HG03521 (cell line): ENCODE results near the gene RHEB.

Experiments
- ATAC-seq: cut with Tn5 transposase; IDR thresholded peaks from one replicate; pipeline ENCODE4 v1.9.1; 2021; ENCODE audit warnings: mild to moderate bottlenecking, moderate library complexity; ENCODE audit not compliant: unreplicated experiment

Gene RHEB

DNA sequence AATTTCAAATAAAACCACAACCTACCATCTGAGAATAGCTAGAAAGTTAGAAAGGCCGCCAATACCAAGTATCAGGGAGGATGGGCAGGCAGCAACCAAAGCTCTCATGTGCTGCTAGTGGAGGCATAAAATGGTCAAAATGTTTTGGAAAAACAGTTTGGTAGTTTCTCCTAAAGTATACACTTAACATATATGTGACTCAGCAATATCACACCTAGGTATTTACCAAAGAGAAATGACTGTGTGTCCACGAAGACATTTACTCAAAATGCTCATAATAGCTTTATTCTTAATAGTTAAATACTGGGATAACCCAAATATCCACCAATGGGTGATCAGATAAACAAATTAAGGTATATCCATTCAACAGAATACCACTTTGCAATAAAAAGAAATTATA lies 14.3 kb downstream of the RHEB start:
- ATAC-seq: no peak

DNA sequence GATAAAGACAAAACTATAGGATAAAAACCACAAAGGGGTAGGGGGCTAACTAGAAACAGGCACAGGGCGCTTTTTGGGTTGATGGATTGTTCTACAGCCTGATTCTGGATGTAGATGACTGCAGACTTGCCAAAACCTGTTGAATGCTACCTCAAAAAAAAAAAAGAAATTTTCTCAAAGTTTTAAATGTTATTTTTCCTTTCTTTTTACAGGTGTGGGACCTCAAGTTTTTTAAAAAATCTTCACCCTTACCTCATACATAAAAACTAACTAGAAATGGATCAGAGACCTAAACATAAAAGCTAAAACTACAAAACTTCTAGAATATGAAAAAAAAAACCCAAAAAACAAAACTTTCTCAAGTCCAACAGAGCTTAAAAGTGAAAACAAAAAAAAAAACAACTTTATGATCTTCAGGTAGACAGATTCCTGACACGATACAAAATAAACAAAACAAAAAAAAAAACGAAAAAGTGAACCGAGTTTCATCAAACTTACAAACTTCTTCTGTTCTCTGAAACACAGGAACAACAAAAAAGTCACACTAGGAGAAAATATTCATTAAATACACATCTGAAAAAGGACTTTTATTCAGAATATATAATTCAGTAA lies 14.9 kb downstream of the RHEB start:
- ATAC-seq: no peak

DNA sequence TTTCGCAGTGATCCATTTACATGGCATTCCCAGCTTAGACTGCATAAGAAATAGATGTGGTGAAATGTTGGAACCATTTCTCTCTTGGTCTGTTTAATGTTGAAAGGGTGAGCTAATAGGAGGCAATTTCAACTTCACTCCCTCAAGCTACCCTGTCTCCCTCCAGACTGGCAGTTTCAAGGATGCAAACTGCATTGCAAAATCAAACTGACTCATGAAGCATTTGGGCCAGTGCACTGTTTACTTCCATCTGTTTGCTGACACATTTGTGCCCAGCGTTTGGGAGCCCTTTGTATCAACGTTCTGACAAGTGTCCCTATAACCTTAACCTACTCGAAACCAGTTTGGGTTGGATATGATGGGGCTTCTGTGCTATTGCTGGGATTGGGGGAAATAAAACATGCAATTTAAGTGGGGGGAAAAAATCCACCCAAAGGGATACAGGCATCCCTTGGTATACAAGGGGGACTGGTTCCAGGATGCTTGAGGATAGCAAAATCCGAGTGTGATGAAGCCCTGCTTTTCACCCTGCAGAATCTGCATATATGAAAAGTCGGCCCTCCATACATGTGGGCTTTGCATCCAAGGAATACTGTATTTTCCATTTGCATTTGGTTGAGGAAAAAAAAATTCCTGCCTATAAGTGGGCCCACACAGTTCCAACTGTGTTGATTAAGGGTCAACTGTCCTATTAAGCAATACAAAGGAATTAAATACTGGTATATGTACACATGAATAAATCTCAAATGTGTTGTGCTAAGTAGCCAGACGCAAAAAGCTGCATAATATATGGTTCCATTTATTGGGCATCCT lies 15.6 kb downstream of the RHEB start:
- ATAC-seq: no peak

DNA sequence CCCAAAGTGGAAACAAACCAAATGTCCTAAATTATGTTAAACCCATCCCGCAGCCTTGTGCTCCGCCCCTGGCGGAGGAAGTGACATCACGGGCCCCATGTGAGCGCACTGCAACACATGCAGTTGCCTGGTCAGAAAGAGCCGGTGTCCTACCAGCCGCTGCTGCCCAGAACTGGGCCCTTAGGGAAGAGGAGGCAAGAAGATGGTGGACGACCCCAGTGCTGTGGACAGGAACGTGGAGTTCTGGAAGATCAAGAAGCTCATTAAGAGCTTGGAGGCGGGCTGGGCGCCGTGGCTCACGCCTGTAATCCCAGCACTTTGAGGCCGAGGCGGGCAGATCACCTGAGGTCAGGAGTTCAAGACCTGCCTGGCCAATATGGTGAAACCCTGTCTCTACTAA lies 18.0 kb downstream of the RHEB start:
- ATAC-seq: no peak

DNA sequence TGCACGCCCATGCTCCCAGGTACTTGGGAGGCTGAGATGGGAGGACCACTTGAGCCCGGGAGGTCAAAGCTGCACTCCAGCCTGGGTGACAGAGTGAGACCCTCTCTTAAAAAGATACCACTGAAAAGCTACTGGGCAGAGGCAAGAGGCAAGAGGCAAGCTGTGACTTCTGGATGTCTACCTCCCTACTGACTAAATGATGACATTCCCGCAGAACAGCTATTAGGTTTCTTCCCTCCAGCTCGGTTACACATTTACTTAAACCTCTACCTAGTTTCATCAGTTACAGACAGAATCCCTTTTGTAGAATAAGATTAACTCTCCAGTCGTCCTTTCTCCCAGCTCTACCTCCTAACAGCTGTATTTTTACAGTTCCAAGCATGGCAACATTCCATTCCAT lies 21.2 kb downstream of the RHEB start:
- no peak for ATAC-seq

DNA sequence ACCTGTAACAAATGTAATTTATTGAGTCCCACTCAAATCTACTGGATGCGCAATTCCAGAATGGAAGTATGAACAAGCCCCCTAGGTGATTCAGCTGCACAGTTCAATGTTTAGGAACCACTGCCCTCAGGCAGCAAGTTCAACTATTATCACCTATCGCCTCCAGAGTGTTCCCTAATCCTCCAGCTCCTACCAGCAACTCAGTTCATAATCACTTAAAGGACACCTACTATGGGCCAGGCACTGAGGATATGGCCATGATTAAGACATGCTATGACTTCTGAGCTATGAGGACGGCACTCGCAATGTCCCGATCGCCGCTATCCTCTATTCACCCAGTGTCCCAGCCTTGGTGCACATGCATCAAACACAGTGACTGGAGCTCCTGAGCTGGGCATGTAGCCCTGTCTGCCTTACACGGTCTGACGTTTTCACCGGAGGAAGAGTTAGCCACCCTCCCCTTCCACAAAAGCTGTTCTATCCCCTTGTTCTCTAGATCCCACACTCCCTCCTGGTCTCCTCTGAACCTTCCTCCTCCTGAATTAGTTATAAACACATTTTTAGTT lies 22.3 kb downstream of the RHEB start:
- ATAC-seq: no peak

DNA sequence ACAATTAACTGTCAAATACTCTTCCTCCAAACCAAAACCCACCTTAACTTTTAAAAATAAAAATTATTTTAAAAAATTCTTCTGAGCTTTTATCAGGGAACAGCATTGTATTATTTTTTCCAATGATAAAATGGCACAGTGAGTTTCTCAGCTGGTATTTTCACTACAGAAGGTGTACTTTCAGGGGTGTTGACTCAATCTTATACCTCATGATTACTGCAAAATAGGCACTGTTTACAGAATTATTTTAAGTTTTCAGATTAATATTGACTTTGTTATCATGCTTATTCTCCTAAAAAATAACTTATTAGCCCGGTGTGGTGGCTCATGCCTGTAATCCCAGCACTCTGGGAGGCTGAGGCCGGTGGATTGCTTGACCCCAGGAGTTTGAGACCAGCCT lies 24.3 kb downstream of the RHEB start:
- no peak for ATAC-seq

DNA sequence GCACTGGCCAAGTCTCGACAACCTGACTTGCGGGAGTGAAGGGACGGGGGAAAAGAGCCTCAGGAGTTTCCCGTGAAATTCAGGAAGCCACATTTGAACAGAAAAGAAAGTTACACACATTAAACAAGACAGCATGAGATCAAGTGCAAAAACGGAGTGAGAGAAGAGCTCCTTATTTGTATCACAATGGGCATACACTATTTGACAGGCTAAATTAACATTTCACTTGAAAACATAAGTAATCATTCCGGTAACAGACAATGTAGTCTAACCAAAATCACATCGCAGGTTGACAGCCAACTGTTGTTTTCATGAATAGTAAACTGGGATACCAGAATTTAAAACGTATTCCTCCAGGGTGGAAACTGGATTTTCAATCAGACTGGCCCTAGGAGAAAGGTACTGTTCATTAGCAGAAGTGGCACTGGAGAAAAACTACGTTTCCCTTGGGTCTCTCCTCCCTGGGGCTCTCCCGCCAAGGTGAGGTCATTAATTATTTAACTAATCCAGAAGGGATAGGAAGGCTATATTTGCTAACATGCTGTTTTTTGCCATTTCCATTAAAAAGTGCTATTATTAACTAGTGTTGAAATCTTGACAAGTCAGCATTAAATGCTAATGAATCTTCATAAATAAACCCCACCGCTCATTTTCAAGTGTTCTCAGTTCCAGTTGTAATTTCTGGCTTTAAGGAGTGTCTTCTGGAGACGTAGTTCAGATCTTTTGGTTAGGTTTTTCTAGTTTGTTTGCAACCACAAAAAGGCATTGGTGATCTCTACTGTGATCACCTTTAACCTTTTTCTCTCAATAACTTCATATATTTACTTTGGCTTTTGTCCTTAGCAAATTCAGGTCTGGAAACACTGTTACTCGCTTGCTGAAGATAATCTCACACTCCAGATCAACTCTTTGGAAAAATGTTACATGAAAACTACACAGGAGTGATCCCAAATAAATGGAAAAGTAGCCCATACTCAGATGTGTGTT lies 25.1 kb downstream of the RHEB start:
- ATAC-seq: no peak

DNA sequence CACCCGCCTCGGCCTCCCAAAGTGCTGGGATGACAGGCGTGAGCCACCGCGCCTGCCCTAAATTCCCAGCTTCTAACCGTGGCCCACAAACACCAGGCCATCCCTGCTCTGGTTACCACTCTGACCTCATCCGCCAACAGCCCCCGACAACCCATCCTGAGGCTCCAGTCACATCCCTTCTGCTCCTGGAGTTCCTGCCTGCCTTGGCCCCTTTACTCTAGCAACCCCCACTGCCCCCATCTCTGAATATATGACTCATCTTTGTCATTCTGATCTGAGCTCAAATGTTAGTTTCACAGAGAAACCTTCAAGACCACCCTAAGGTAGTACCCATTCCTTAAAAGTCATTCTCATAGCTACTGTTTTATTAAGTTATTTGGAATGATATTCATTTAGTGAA lies 26.6 kb downstream of the RHEB start:
- ATAC-seq: no peak

DNA sequence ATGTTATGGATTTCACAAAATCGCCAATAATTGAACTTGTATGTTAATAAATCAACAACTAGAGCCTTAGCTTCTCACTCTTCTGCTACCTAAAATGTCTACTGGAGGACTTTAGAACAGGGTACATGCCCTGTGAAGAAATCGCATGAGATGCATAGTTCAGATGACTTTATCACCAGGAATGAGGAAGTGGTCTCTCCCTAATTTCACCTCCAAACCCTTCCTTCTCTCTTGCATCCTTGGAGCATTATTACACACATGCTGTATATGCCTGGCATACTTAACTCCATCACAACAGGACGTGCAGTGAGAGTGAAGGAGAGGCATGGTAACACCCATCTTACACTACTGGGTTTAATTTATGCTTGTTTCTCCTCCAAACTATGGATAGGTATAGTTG lies 27.8 kb downstream of the RHEB start:
- ATAC-seq: no peak

DNA sequence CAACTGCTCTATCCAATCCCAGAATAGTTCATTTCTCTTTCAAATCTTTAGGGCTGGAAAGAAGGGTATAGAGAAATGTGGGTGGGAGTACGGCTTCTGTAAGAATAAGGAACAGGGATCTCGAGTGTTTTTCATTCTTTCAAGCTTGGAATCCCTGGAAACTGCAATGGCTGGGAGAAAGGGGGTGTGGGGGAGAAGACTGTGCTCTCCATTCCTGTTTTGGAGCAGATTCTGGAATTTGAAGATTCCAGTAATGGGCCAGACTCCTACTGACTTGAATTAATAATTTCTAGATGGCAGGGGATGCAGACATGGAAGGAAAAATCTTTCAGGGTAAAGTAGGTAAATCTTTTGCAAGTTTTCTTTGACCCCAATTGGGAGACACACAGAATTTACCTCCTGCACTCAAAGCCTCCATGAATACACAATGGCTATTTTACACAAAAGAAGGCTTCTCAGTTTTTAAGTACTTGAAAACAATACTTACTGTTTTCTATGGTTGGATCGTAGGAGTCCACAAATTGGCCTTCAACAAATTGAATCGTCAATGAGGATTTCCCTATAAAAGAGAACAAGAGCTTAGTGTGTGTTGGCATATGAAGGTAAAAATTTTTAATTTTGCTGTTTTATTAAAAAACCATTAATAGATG lies 29.1 kb downstream of the RHEB start:
- ATAC-seq: no peak

DNA sequence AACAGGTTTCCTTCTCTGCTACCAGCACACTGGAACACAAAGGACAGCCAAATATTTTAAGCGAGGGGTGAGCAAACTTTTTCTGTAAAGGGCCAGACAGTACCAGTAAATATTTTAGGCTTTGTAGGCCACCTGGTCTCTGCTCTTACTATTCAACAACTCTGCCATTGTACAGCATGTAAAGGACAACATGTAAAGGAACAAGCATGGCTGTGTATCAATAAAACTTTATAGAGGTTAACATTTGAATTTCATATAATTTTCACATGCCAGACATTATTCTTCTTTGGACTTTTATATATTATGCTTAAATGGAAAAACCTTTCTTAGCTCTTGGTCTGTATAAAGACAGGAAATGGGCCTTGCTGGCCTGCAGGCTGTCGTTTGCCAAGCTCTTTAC lies 30.2 kb downstream of the RHEB start:
- ATAC-seq: no peak

DNA sequence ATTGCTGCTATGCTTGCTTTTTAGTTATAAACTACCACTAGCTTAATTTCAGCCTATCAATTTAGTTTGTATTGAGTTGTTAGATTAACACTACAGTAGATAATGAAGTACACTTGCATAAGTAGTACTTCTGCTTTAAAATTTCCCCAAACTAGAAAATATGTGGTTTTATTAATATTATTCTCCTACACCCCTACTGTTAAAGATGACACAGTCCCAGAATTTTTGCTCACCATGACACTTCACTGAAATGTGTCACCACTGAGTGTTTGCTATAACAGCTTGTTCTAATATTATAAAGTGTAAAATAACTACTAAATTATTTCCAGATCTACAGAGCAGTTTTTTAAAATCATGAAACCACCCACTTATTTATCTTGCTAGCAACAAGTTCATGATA lies 31.6 kb downstream of the RHEB start:
- ATAC-seq: no peak

DNA sequence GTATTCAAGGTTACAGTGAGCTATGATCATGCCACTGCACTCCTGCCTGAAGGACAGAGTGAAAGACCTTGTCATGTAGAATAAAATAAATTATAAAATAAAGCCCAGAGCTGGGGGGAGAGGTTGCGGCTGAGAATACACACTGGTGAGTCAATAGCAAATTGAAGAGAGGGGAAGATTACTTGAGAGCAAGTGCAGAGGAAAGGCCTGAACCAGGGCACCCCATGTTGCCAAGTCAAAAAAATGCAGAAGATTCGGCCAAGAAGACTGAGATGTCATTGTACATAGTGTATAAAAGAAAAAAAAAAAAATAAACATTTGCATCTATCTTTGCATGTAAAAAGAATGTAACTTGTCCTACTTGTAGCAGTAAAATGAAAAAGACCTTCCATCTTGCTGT lies 32.5 kb downstream of the RHEB start:
- ATAC-seq: no peak

DNA sequence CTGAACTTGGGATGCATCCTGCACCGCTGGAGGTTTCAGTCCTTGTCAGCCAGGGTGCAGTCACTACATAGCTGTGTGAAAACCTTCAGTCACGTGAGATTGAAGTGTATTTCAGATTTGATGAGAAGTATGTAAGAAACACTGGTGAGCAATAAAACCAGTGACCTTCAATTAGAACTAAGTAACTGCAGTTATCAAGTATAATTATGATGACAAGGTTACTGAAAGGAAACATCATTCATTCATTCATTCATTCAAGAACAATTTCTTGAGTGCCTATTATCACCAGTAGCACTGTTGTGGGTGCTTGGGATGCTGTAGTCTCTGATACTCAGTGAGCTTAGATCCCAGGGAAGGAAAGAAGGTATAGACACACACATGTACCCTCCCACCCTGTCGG lies 33.6 kb downstream of the RHEB start:
- ATAC-seq: no peak

DNA sequence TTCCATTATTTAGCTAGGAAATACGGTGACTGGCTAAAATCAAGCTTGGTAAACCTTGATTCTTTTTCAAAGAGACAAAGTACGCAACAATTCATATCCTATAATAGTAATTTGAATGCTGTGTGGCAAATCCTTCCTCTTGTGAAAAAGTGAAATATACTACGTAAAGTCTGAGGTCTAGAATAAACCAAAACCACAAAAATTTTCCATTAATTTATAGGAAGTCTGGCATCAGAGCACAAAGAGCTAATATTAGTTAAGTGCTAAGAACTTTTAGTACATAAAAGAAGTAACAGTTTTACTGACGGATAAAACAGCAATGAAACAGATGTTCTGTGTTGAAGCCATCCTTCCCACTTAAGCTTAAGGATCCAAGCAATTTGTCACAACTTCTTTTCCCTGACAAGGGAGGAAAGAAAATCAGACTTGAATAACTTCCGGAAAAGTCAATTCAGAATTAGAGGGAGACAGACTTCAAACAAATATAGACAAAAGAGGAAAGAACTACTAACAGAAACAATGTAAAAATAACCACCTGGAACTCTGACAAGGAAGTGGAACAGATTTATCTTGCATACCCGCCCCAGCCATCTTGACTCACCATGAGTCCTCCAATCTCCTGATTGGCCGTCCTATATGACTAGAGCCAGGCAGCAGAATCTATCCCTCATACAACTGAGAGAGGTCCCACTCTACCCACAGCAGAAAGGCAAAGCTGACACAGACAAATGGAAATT lies 34.6 kb downstream of the RHEB start:
- ATAC-seq: no peak

DNA sequence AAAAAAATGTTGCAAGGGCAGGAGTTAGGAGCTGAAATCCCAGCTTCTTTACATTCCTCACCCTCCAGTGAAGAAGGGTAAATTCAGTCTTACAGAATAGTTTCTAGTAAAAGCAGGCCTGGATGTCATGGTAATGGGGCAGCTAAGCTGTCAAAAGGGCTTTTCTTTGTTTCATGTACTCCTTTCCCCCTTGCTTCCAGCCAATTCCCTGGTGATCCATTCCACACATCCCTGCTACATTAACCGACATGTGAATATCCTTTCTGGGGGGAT lies 36.0 kb downstream of the RHEB start:
- no peak for ATAC-seq

DNA sequence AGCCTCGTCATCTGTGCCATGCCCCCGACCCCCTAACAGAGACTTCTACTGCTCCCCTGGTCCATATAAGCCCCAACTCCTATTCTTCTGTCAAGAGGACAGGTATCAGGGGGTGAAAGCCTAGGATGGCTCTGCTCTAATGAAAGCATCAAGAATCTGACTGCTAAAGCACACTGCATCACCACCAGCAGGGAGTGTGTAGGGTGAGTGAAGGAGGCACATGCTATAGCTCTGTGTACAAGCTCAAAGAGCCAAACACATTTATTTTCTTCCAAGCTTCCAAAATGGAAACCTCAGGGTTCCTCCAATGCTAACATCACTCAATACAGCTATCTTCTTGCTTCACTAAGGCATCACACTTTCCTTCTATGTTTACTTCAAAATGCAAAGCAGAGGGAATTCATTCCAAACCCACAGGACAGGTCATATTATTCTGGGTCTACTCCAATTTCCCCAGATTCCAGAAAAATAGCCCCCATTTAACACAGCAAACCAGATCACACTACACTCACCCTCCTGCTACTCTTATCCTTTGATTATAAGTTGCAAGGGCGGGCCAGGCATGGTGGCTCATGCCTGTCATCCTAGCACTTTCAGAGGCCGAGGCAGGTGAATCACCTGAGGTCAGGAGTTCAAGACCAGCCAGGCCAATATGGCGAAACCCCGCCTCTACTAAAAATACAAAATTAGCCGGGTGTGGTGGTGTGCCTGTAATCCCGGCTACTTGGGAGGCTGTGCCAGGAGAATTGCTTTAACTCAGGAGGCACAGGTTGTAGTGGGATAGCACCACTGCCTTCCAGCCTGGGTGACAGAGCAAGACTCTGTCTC lies 36.6 kb downstream of the RHEB start:
- no peak for ATAC-seq

DNA sequence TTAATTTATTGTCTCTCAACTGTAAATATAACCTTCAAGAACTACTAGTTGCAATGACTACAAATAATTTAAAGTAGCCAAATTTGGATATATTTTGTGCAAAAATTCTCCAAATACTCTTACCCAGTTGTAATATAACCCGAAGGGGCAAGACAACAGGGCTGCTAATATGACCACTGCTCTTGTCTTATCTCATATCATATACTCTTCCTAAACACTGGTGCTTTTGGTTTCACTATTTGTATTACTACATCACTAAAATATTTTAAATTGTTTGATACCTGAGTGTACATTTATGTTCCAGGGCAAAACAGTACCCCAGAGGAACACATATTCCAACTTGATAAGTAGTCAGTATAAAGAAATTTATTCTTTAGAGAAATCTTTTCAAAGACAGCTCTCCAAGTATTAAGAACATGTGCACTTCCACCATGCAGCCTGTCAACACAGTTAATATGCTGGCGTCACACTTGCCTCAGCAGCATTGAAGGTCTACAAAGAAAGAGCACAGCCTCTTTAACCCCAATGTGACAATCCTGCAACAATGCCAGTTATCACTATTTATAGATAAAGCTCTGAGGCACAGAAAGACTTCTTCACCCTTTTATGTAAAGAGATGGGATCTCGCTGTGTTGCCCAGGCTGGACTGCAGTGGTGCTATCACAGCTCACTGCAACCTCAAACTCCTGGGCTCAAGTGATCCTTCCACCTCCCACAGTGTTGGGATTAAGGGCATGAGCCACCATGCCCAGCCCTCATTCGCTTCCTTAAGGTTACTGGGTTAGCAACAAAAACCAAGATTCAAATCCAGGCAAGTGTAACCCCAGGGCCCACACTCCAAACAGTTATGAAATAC lies 37.8 kb downstream of the RHEB start:
- no peak for ATAC-seq
